Liver (tissue), 9 donors: ENCODE results near the gene ZDHHC14. TPM values are rescaled to one million over a fixed set of nuclear protein-coding genes. Genes with fewer than 3 reads are reported as not detected.

Experiments used
- DNase-seq: peaks from one replicate; pipeline ENCODE4 v3.0.0-alpha.2; 2017; ENCODE audit warnings: low spot score
- H3K27ac ChIP-seq, 2 donors: one replicate each; pipeline ENCODE4 v1.7.0; 2013; ENCODE audit warnings: inconsistent platforms in 2 of 2, low read length in 2 of 2, control low read depth in 1 of 2, low read depth in 1 of 2, mild to moderate bottlenecking in 1 of 2
- H3K27me3 ChIP-seq, 4 donors: one replicate each; pipeline versions ENCODE4 v1.6.1 to v1.7.0; 2013; ENCODE audit warnings: low read length in 3 of 4, inconsistent platforms in 1 of 4, mild to moderate bottlenecking in 1 of 4, moderate library complexity in 1 of 4; ENCODE audit not compliant: control insufficient read depth in 4 of 4, insufficient read depth in 4 of 4
- H3K36me3 ChIP-seq, 4 donors: one replicate each; pipeline versions ENCODE4 v1.6.1 to v1.7.0; 2013; ENCODE audit warnings: low read length in 3 of 4, mild to moderate bottlenecking in 3 of 4, low read depth in 1 of 4, moderate library complexity in 1 of 4; ENCODE audit not compliant: control insufficient read depth in 4 of 4, insufficient read depth in 3 of 4
- H3K4me1 ChIP-seq, 4 donors: one replicate each; pipeline versions ENCODE4 v1.6.1 to v1.7.0; 2013; ENCODE audit warnings: low read length in 3 of 4, mild to moderate bottlenecking in 3 of 4, moderate library complexity in 1 of 4; ENCODE audit not compliant: control insufficient read depth in 4 of 4, insufficient read depth in 4 of 4
- H3K4me3 ChIP-seq, 3 donors: one replicate each; pipeline versions ENCODE4 v1.6.1 to v1.7.0; 2013; ENCODE audit warnings: low read length in 3 of 3, control low read depth in 1 of 3, low read depth in 1 of 3, mild to moderate bottlenecking in 1 of 3
- H3K9ac ChIP-seq, 2 donors: one replicate each; pipeline ENCODE4 v1.7.0; 2013; ENCODE audit warnings: low read length in 2 of 2, mild to moderate bottlenecking in 2 of 2, moderate library complexity in 2 of 2, control low read depth in 1 of 2, low read depth in 1 of 2
- H3K9me3 ChIP-seq, 4 donors: one replicate each; pipeline versions ENCODE4 v1.6.1 to v1.7.0; 2013; ENCODE audit warnings: low read length in 3 of 4; ENCODE audit not compliant: control insufficient read depth in 4 of 4
- ATF3 ChIP-seq: IDR thresholded peaks from 2 replicates; pipeline ENCODE4 v1.6.1; 2016; ENCODE audit warnings: antibody characterized with exemption
- EGR1 ChIP-seq, 2 donors: IDR thresholded peaks; 2 replicates each; pipeline ENCODE4 v1.6.1; 2016 to 2018; ENCODE audit warnings: antibody characterized with exemption in 2 of 2, low read depth in 2 of 2
- FOXA1 ChIP-seq: IDR thresholded peaks from 2 replicates; pipeline ENCODE4 v1.6.1; 2016; ENCODE audit warnings: antibody characterized with exemption
- FOXA2 ChIP-seq: IDR thresholded peaks from 2 replicates; pipeline ENCODE4 v1.6.1; 2016; ENCODE audit warnings: antibody characterized with exemption
- GABPA ChIP-seq, 2 donors: IDR thresholded peaks in 1 of 2; conservative IDR thresholded peaks in 1 of 2; 2 replicates each; pipeline ENCODE4 v1.6.1; 2016; ENCODE audit warnings: antibody characterized with exemption in 2 of 2, mild to moderate bottlenecking in 1 of 2, moderate library complexity in 1 of 2
- HNF4A ChIP-seq, 2 donors: conservative IDR thresholded peaks; 2 replicates each; pipeline ENCODE4 v1.6.1; 2016; ENCODE audit warnings: antibody characterized with exemption in 2 of 2, mild to moderate bottlenecking in 2 of 2
- HNF4G ChIP-seq: IDR thresholded peaks from 2 replicates; pipeline ENCODE4 v1.6.1; 2016; ENCODE audit warnings: antibody characterized with exemption
- JUND ChIP-seq, 2 donors: IDR thresholded peaks; 2 replicates each; pipeline ENCODE4 v1.6.1; 2016; ENCODE audit warnings: antibody characterized with exemption in 2 of 2
- NR2F2 ChIP-seq: IDR thresholded peaks from 2 replicates; pipeline ENCODE4 v1.6.1; 2016; ENCODE audit warnings: antibody characterized with exemption
- RAD21 ChIP-seq, 2 donors: IDR thresholded peaks; 2 replicates each; pipeline ENCODE4 v1.6.1; 2016; ENCODE audit warnings: antibody characterized with exemption in 2 of 2, mild to moderate bottlenecking in 2 of 2
- RXRA ChIP-seq, 2 donors: IDR thresholded peaks; 2 replicates each; pipeline ENCODE4 v1.6.1; 2017 to 2018; ENCODE audit warnings: antibody characterized with exemption in 2 of 2, mild to moderate bottlenecking in 1 of 2
- SP1 ChIP-seq: IDR thresholded peaks from 2 replicates; pipeline ENCODE4 v1.6.1; 2018; ENCODE audit warnings: antibody characterized with exemption, mild to moderate bottlenecking
- TAF1 ChIP-seq: conservative IDR thresholded peaks from 2 replicates; pipeline ENCODE4 v1.6.1; 2016; ENCODE audit warnings: antibody characterized with exemption, mild to moderate bottlenecking
- YY1 ChIP-seq: IDR thresholded peaks from 2 replicates; pipeline ENCODE4 v1.6.1; 2016; ENCODE audit warnings: antibody characterized with exemption, mild to moderate bottlenecking
- WGBS: extraction: QIAGEN DNeasy Blood & Tissue Kit; methylation state at CpG from one replicate; pipeline ENCODE4 v1.1.7; 2013; 5-methylcytosine and 5-hydroxymethylcytosine counted together
- polyA plus RNA-seq, 2 donors: library from polyadenylated mRNA; stranded (reverse) in 1 of 2; unstranded in 1 of 2; fragments of 200-250 nt in 1 of 2; fragments of >200 nt in 1 of 2; fragmentation: Nextera tagmentation in 1 of 2; extraction: Ambion mirVana in 1 of 2; gene quantifications; one replicate each; pipeline versions ENCODE4 v1.2.1 to v1.2.3, GENCODE V29; 2013 to 2015
- total RNA-seq, 2 donors: library from RNA; depleted of rRNA; stranded (reverse); fragments of >200 nt; gene quantifications; one replicate each; pipeline ENCODE4 v1.2.3, GENCODE V29; 2014
- TF ChIP-seq, protein P1 (sequence below): IDR thresholded peaks from 2 replicates; pipeline ENCODE4 v1.6.1; 2016; ENCODE audit warnings: antibody characterized with exemption, mild to moderate bottlenecking
- TF ChIP-seq, protein P2 (sequence below): IDR thresholded peaks from 2 replicates; pipeline ENCODE4 v1.6.1; 2016; ENCODE audit warnings: antibody characterized with exemption
- TF ChIP-seq, protein P3 (sequence below): fragments of 150-350 bp; IDR thresholded peaks from 2 replicates; pipeline ENCODE4 v1.5.1; 2017; ENCODE audit warnings: improper control_type of control experiment, low read depth, low read length; ENCODE audit not compliant: missing input control
- TF ChIP-seq, protein P4 (sequence below): IDR thresholded peaks from 2 replicates; pipeline ENCODE4 v1.6.1; 2016; ENCODE audit warnings: antibody characterized with exemption
- donor health status: healthy.
- donor health status: healthy.
- donor health status: healthy.
- donor health status: healthy.
- donor health status: healthy.

Gene ZDHHC14
- total and polyA plus RNA-seq, 4 donors: 4.4 to 11.7 (median 8.4) TPM

- no peaks in the 10 kb centered on the region for H3K9me3 ChIP-seq
- TF ChIP-seq HNF4G (no peak), RAD21 (IDR thresholded peaks at IDR 0.05) (no peak), ATF3 (no peak), RXRA (IDR thresholded peaks at IDR 0.05) (no peak), FOXA2 (no peak), SP1 (no peak), JUND (IDR thresholded peaks at IDR 0.05) (no peak), EGR1 (IDR thresholded peaks at IDR 0.05; ENCODE audit: low read depth in 2 of 2) (no peak), YY1 (no peak), GABPA (IDR thresholded peaks at IDR 0.05 in 1 of 2, conservative IDR thresholded peaks at IDR 0.05 in 1 of 2) (no peak), FOXA1 (no peak), HNF4A (conservative IDR thresholded peaks at IDR 0.05) (no peak), TAF1 (no peak), NR2F2 (no peak)
- TF ChIP-seq, protein P1, sequence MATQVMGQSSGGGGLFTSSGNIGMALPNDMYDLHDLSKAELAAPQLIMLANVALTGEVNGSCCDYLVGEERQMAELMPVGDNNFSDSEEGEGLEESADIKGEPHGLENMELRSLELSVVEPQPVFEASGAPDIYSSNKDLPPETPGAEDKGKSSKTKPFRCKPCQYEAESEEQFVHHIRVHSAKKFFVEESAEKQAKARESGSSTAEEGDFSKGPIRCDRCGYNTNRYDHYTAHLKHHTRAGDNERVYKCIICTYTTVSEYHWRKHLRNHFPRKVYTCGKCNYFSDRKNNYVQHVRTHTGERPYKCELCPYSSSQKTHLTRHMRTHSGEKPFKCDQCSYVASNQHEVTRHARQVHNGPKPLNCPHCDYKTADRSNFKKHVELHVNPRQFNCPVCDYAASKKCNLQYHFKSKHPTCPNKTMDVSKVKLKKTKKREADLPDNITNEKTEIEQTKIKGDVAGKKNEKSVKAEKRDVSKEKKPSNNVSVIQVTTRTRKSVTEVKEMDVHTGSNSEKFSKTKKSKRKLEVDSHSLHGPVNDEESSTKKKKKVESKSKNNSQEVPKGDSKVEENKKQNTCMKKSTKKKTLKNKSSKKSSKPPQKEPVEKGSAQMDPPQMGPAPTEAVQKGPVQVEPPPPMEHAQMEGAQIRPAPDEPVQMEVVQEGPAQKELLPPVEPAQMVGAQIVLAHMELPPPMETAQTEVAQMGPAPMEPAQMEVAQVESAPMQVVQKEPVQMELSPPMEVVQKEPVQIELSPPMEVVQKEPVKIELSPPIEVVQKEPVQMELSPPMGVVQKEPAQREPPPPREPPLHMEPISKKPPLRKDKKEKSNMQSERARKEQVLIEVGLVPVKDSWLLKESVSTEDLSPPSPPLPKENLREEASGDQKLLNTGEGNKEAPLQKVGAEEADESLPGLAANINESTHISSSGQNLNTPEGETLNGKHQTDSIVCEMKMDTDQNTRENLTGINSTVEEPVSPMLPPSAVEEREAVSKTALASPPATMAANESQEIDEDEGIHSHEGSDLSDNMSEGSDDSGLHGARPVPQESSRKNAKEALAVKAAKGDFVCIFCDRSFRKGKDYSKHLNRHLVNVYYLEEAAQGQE: no peak
- TF ChIP-seq, protein P2, sequence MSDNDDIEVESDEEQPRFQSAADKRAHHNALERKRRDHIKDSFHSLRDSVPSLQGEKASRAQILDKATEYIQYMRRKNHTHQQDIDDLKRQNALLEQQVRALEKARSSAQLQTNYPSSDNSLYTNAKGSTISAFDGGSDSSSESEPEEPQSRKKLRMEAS: no peak
- TF ChIP-seq, protein P3, sequence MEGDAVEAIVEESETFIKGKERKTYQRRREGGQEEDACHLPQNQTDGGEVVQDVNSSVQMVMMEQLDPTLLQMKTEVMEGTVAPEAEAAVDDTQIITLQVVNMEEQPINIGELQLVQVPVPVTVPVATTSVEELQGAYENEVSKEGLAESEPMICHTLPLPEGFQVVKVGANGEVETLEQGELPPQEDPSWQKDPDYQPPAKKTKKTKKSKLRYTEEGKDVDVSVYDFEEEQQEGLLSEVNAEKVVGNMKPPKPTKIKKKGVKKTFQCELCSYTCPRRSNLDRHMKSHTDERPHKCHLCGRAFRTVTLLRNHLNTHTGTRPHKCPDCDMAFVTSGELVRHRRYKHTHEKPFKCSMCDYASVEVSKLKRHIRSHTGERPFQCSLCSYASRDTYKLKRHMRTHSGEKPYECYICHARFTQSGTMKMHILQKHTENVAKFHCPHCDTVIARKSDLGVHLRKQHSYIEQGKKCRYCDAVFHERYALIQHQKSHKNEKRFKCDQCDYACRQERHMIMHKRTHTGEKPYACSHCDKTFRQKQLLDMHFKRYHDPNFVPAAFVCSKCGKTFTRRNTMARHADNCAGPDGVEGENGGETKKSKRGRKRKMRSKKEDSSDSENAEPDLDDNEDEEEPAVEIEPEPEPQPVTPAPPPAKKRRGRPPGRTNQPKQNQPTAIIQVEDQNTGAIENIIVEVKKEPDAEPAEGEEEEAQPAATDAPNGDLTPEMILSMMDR: no peak
- TF ChIP-seq, protein P4, sequence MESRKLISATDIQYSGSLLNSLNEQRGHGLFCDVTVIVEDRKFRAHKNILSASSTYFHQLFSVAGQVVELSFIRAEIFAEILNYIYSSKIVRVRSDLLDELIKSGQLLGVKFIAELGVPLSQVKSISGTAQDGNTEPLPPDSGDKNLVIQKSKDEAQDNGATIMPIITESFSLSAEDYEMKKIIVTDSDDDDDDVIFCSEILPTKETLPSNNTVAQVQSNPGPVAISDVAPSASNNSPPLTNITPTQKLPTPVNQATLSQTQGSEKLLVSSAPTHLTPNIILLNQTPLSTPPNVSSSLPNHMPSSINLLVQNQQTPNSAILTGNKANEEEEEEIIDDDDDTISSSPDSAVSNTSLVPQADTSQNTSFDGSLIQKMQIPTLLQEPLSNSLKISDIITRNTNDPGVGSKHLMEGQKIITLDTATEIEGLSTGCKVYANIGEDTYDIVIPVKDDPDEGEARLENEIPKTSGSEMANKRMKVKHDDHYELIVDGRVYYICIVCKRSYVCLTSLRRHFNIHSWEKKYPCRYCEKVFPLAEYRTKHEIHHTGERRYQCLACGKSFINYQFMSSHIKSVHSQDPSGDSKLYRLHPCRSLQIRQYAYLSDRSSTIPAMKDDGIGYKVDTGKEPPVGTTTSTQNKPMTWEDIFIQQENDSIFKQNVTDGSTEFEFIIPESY: no peak
- H3K4me3 ChIP-seq: no peak overlapping the region
- no peak overlapping the region for H3K9ac ChIP-seq
- H3K36me3 ChIP-seq: no peaks in the 10 kb centered on the region
- WGBS: 84% methylated on average over 4 of the region's 4 CpGs
- H3K27me3 ChIP-seq: peaks cover 0 to 3% (median 0%) of the 10 kb centered on the region in 4 donors
- no peak for DNase-seq
- H3K4me1 ChIP-seq: no peaks in the 10 kb centered on the region
- H3K27ac ChIP-seq: no peak overlapping the region
Measured at GRCh38 chr6:157343732-157344131, 37.3 kb upstream of the ZDHHC14 start.
